ENCODE measurements around the gene TBX21. TPM values are rescaled to one million over a fixed set of nuclear protein-coding genes. Genes with fewer than 3 reads are reported as not detected.

TBX21 gene
- total and polyA plus RNA-seq, 10 of the 15 experiments (the other 5 are each of a cell fraction or from before 2014, with no cell fraction given), result 0.63 to 9.6 (median 5.0) TPM

DNA sequence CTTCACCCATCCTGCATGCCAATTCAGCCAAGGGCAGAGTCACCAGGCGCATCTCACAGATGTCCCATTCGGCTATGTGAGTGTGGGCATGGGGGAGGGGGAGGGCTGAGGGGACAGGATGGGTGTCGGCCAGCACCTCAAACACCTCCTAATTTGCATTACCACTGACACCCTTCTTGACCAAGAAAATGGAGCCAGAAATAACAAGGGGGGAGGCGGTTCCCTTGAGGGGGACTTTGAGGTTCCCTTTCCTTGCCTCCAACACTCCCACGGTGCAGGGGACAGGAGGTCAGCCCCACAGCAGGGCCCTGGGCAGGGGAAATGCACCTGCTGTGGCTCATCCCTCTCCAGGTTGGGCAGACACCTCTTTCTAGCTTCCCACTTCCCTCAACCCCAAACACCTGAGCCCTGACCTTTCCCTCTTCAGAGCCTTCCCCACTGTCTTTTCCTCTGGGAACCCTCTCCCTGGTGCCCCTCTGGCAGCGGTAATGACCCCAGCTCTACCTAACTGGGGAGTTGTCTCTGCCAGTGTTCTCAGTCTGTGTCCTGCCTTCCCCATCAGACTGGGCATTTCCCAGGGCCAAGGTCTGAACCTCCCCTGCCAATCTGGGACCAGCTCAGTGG lies 18.2 kb upstream of the TBX21 start (continued):
- TF ChIP-seq TCF12 (IDR thresholded peaks at IDR 0.05; ENCODE audit: low read depth, low read length) (0 out of 2 replicates have a peak, but pooled peaks have one; percentile 3), SREBF1 (IDR thresholded peaks at IDR 0.05; ENCODE audit: low read length) (no peak), PAX5 (IDR thresholded peaks at IDR 0.05; ENCODE audit: borderline replicate concordance, low read depth, low read length) (peak; percentile 30; the same call in 1 of the 2 replicates), POU2F2 (IDR thresholded peaks at IDR 0.05; ENCODE audit: borderline replicate concordance, low read depth, low read length) (peak; percentile 96; the same call in 2 of the 3 replicates), POLR2AphosphoS2 (IDR thresholded peaks at IDR 0.05; ENCODE audit: low read depth, low read length) (no peak), TAF1 (IDR thresholded peaks at IDR 0.05; ENCODE audit: borderline replicate concordance, low read depth, low read length) (no peak), SMC3 (IDR thresholded peaks at IDR 0.05; ENCODE audit: borderline replicate concordance, low read length) (0 out of 2 replicates have a peak, but pooled peaks have one; percentile 0), CHD2 (IDR thresholded peaks at IDR 0.05; ENCODE audit: borderline replicate concordance, low read depth, low read length) (peak; percentile 59; the same call in 1 of the 2 replicates), CEBPB (IDR thresholded peaks at IDR 0.05; ENCODE audit: borderline replicate concordance in 1 of 2, low read depth in 2 of 2, low read length in 2 of 2) (no peak), RB1 (IDR thresholded peaks at IDR 0.05; ENCODE audit: borderline replicate concordance) (no peak), JUND (IDR thresholded peaks at IDR 0.05; ENCODE audit: low read depth, low read length) (no peak), NFXL1 (IDR thresholded peaks at IDR 0.05; ENCODE audit: borderline replicate concordance) (no peak), EP300 (IDR thresholded peaks at IDR 0.05; ENCODE audit: borderline replicate concordance in 1 of 2, control insufficient read depth in 1 of 2, low read depth in 2 of 2, low read length in 2 of 2) (peak in 1 of 2 experiments; percentile 57; a peak in 1 of 4 replicates), NRF1 (conservative IDR thresholded peaks at IDR 0.05; ENCODE audit: low read depth, low read length) (no peak), GATAD2B (conservative IDR thresholded peaks at IDR 0.05; ENCODE audit: low read depth) (peak; percentile 62; the same call in 1 of the 2 replicates), CREB1 (IDR thresholded peaks at IDR 0.05; ENCODE audit: low read depth) (no peak), TBL1XR1 (IDR thresholded peaks at IDR 0.05; ENCODE audit: low read depth, low read length) (no peak), RCOR1 (conservative IDR thresholded peaks at IDR 0.05; ENCODE audit: low read depth, low read length) (no peak), MEF2A (IDR thresholded peaks at IDR 0.05; ENCODE audit: insufficient read depth, low read depth, low read length) (peak; percentile 45; the same call in 1 of the 2 replicates), NFIC (IDR thresholded peaks at IDR 0.05; ENCODE audit: low read depth, low read length) (no peak)
- TF ChIP-seq, protein P1, sequence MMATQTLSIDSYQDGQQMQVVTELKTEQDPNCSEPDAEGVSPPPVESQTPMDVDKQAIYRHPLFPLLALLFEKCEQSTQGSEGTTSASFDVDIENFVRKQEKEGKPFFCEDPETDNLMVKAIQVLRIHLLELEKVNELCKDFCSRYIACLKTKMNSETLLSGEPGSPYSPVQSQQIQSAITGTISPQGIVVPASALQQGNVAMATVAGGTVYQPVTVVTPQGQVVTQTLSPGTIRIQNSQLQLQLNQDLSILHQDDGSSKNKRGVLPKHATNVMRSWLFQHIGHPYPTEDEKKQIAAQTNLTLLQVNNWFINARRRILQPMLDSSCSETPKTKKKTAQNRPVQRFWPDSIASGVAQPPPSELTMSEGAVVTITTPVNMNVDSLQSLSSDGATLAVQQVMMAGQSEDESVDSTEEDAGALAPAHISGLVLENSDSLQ (IDR thresholded peaks at IDR 0.05), result peak; percentile 24; the same call in 1 of the 2 replicates
- TF ChIP-seq, protein P2, sequence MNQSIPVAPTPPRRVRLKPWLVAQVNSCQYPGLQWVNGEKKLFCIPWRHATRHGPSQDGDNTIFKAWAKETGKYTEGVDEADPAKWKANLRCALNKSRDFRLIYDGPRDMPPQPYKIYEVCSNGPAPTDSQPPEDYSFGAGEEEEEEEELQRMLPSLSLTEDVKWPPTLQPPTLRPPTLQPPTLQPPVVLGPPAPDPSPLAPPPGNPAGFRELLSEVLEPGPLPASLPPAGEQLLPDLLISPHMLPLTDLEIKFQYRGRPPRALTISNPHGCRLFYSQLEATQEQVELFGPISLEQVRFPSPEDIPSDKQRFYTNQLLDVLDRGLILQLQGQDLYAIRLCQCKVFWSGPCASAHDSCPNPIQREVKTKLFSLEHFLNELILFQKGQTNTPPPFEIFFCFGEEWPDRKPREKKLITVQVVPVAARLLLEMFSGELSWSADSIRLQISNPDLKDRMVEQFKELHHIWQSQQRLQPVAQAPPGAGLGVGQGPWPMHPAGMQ (IDR thresholded peaks at IDR 0.05; ENCODE audit: borderline replicate concordance), result no peak
- TF ChIP-seq, protein P3, sequence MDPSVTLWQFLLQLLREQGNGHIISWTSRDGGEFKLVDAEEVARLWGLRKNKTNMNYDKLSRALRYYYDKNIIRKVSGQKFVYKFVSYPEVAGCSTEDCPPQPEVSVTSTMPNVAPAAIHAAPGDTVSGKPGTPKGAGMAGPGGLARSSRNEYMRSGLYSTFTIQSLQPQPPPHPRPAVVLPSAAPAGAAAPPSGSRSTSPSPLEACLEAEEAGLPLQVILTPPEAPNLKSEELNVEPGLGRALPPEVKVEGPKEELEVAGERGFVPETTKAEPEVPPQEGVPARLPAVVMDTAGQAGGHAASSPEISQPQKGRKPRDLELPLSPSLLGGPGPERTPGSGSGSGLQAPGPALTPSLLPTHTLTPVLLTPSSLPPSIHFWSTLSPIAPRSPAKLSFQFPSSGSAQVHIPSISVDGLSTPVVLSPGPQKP (IDR thresholded peaks at IDR 0.05; ENCODE audit: low read depth, low read length), result no peak
- TF ChIP-seq, protein P4, sequence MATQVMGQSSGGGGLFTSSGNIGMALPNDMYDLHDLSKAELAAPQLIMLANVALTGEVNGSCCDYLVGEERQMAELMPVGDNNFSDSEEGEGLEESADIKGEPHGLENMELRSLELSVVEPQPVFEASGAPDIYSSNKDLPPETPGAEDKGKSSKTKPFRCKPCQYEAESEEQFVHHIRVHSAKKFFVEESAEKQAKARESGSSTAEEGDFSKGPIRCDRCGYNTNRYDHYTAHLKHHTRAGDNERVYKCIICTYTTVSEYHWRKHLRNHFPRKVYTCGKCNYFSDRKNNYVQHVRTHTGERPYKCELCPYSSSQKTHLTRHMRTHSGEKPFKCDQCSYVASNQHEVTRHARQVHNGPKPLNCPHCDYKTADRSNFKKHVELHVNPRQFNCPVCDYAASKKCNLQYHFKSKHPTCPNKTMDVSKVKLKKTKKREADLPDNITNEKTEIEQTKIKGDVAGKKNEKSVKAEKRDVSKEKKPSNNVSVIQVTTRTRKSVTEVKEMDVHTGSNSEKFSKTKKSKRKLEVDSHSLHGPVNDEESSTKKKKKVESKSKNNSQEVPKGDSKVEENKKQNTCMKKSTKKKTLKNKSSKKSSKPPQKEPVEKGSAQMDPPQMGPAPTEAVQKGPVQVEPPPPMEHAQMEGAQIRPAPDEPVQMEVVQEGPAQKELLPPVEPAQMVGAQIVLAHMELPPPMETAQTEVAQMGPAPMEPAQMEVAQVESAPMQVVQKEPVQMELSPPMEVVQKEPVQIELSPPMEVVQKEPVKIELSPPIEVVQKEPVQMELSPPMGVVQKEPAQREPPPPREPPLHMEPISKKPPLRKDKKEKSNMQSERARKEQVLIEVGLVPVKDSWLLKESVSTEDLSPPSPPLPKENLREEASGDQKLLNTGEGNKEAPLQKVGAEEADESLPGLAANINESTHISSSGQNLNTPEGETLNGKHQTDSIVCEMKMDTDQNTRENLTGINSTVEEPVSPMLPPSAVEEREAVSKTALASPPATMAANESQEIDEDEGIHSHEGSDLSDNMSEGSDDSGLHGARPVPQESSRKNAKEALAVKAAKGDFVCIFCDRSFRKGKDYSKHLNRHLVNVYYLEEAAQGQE (IDR thresholded peaks at IDR 0.05; ENCODE audit: low read depth, low read length), result no peak

Data from GM12878 (cell line).